ENCODE results near the gene SORL1. TPM values are rescaled to one million over a fixed set of nuclear protein-coding genes. Genes with fewer than 3 reads are reported as not detected.

Gene SORL1
- total and polyA plus RNA-seq, 2 of the 13 experiments (the other 11 are each of a cell fraction or from before 2014, with no cell fraction given) = 21.3 to 148 TPM

- TF ChIP-seq ELK4 (CRISPR knock-in tag; IDR thresholded peaks at IDR 0.05; ENCODE audit: borderline replicate concordance) (no peak), JUNB (CRISPR knock-in tag; IDR thresholded peaks at IDR 0.05; ENCODE audit: borderline replicate concordance) (no peak), MAFF (IDR thresholded peaks at IDR 0.05; ENCODE audit: low read depth, low read length) (no peak), ARID5B (CRISPR knock-in tag; IDR thresholded peaks at IDR 0.05) (peak; percentile 93), THAP11 (CRISPR knock-in tag; IDR thresholded peaks at IDR 0.05) (peak; percentile 71), POGZ (CRISPR knock-in tag; IDR thresholded peaks at IDR 0.05) (peak; percentile 49; the same call in 1 of the 2 replicates), CEBPB (IDR thresholded peaks at IDR 0.05; ENCODE audit: borderline replicate concordance, low read depth, low read length) (peak; percentile 90), HOXA5 (CRISPR knock-in tag; IDR thresholded peaks at IDR 0.05) (peak; percentile 60; the same call in 1 of the 2 replicates), TSC22D2 (CRISPR knock-in tag; IDR thresholded peaks at IDR 0.05; ENCODE audit: borderline replicate concordance) (no peak), NPAS2 (CRISPR knock-in tag; IDR thresholded peaks at IDR 0.05; ENCODE audit: borderline replicate concordance) (no peak), ZNF7 (CRISPR knock-in tag; IDR thresholded peaks at IDR 0.05) (no peak), HNF1B (CRISPR knock-in tag; IDR thresholded peaks at IDR 0.05) (peak; percentile 68), ZNF274 (CRISPR knock-in tag; IDR thresholded peaks at IDR 0.05) (no peak), ZNF34 (CRISPR knock-in tag; IDR thresholded peaks at IDR 0.05; ENCODE audit: borderline replicate concordance) (no peak), GLI4 (CRISPR knock-in tag; IDR thresholded peaks at IDR 0.05; ENCODE audit: borderline replicate concordance) (no peak), ATF3 (CRISPR knock-in tag; IDR thresholded peaks at IDR 0.05) (peak; percentile 65), NFIC (IDR thresholded peaks at IDR 0.05; ENCODE audit: low read length) (peak; percentile 65; the same call in 1 of the 2 replicates), PPARG (CRISPR knock-in tag; conservative IDR thresholded peaks at IDR 0.05) (peak; percentile 90)
- TF ChIP-seq, protein P1, sequence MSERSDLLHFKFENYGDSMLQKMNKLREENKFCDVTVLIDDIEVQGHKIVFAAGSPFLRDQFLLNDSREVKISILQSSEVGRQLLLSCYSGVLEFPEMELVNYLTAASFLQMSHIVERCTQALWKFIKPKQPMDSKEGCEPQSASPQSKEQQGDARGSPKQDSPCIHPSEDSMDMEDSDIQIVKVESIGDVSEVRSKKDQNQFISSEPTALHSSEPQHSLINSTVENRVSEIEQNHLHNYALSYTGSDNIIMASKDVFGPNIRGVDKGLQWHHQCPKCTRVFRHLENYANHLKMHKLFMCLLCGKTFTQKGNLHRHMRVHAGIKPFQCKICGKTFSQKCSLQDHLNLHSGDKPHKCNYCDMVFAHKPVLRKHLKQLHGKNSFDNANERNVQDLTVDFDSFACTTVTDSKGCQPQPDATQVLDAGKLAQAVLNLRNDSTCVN (CRISPR knock-in tag; IDR thresholded peaks at IDR 0.05; ENCODE audit: borderline replicate concordance) = no peak
- TF ChIP-seq, protein P2, sequence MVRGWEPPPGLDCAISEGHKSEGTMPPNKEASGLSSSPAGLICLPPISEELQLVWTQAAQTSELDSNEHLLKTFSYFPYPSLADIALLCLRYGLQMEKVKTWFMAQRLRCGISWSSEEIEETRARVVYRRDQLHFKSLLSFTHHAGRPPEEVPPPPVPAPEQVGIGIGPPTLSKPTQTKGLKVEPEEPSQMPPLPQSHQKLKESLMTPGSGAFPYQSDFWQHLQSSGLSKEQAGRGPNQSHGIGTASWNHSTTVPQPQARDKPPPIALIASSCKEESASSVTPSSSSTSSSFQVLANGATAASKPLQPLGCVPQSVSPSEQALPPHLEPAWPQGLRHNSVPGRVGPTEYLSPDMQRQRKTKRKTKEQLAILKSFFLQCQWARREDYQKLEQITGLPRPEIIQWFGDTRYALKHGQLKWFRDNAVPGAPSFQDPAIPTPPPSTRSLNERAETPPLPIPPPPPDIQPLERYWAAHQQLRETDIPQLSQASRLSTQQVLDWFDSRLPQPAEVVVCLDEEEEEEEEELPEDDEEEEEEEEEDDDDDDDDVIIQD (CRISPR knock-in tag; IDR thresholded peaks at IDR 0.05; ENCODE audit: low read depth) = peak; percentile 38; the same call in 1 of the 2 replicates
These were observed 113.0 kb downstream of the SORL1 start (continued) for GRCh38 chr11:121564948-121565684.

Data from HepG2 (cell line).